Upper lobe of right lung (tissue), 1 donor: ENCODE results near the gene VGLL4. TPM values are rescaled to one million over a fixed set of nuclear protein-coding genes. Genes with fewer than 3 reads are reported as not detected.
A peak's percentile ranks its signal among the peaks of the same experiment; 100 is the strongest.

Source experiments
- ATAC-seq: fragments of 200-7000 bp; cut with Tn5 transposase; one replicate; pipeline ENCODE4 v1.9.1; 2020; ENCODE audit warnings: mild to moderate bottlenecking, moderate library complexity
- DNase-seq: peaks from one replicate; pipeline ENCODE4 v3.0.0-alpha.2; 2020
- H3K27ac ChIP-seq: fragments of 200-600 bp; one replicate; pipeline ENCODE4 v1.8.0; 2022
- H3K27me3 ChIP-seq: fragments of 200-600 bp; one replicate; pipeline ENCODE4 v1.8.0; 2022; ENCODE audit warnings: mild to moderate bottlenecking
- H3K36me3 ChIP-seq: fragments of 200-600 bp; one replicate; pipeline ENCODE4 v1.8.0; 2022
- H3K4me1 ChIP-seq: fragments of 200-600 bp; one replicate; pipeline ENCODE4 v1.8.0; 2022
- H3K4me3 ChIP-seq: fragments of 200-600 bp; one replicate; pipeline ENCODE4 v1.8.0; 2022; ENCODE audit warnings: mild to moderate bottlenecking
- H3K9me3 ChIP-seq: fragments of 200-600 bp; one replicate; pipeline ENCODE4 v1.8.0; 2022
- intact Hi-C: fragments of 100-400 bp; cut with DNase I; formaldehyde crosslinking; loops from one replicate; pipeline ENCODE4 v1.11.0; 2022
- total RNA-seq: library from RNA; stranded (reverse); fragmentation: NEBNext Ultra II Directional; extraction: Animal tissue kit (Norgen Biotek cat#: 25700); gene quantifications from one replicate; pipeline ENCODE4 v1.2.1, GENCODE V29; 2021
- TF ChIP-seq, protein P1 (sequence below): fragments of 200-600 bp; IDR thresholded peaks from one replicate; pipeline ENCODE4 v1.8.0; 2022; ENCODE audit warnings: antibody characterized with exemption
- donor health status: DM: no; HTN: yes; CAD: no; lungs with severe emphysema.

The VGLL4 gene
- total RNA-seq, 1 donor from 2014 or later, result 57.5 TPM

DNA sequence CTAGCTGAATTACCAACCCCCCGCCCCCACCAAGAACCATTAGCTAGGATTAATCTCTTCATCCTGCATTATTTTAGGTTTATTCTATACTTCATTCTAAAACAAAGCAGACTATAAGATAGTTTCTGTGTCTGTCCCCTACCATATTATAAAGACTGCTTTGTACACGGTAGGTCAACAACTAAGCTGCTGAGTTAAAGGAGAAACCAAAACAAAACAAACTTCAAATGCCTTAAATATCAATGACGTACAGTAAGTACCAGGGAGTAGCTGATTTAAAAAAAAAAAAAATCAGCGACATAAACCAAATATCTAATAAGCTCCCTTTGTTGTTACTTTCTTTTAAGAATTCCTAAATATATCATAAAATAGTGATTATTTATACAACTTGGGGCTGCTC, 7.8 kb upstream of the VGLL4 start:
- Histone ChIP-seq H3K27me3 (no peaks in the 10 kb centered on the region), H3K4me1 (peaks cover 11% of the 10 kb centered on the region), H3K36me3 (no peaks in the 10 kb centered on the region), H3K9me3 (no peaks in the 10 kb centered on the region), H3K4me3 (no peak overlapping the region), H3K27ac (no peak overlapping the region)
- no peak for ATAC-seq
- intact Hi-C loops, result loop anchor here (5.0 kb wide), 1 partner anchor 269 kb away; no protein-coding TSS in a partner anchor
- no peak for DNase-seq
- TF ChIP-seq, protein P1, sequence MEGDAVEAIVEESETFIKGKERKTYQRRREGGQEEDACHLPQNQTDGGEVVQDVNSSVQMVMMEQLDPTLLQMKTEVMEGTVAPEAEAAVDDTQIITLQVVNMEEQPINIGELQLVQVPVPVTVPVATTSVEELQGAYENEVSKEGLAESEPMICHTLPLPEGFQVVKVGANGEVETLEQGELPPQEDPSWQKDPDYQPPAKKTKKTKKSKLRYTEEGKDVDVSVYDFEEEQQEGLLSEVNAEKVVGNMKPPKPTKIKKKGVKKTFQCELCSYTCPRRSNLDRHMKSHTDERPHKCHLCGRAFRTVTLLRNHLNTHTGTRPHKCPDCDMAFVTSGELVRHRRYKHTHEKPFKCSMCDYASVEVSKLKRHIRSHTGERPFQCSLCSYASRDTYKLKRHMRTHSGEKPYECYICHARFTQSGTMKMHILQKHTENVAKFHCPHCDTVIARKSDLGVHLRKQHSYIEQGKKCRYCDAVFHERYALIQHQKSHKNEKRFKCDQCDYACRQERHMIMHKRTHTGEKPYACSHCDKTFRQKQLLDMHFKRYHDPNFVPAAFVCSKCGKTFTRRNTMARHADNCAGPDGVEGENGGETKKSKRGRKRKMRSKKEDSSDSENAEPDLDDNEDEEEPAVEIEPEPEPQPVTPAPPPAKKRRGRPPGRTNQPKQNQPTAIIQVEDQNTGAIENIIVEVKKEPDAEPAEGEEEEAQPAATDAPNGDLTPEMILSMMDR, result no peak

DNA sequence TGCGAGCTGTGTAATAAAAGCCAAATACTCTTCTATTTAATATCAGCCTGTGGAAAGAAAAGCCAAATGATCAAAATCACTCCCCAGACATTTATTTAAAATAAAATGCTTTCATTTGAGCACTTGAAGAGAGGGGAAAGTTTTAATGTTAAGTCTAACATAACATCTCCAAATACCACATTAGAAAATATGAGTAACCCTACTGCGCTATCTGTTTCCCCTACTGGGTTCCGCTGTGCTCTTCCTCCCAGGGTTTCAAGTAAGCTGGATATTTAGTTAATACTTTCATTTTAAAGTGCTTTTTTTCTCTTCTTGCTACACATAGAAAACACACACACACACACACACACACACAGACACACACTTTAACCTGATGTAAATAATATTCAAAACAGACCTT, 6.7 kb upstream of the VGLL4 start:
- H3K27ac ChIP-seq, result no peak overlapping the region
- ATAC-seq, result no peak
- intact Hi-C loops, result loop anchor here (5.0 kb wide), 1 partner anchor 268 kb away; no protein-coding TSS in a partner anchor
- no peaks in the 10 kb centered on the region for H3K36me3 ChIP-seq
- H3K4me1 ChIP-seq, result peaks cover 11% of the 10 kb centered on the region
- no peaks in the 10 kb centered on the region for H3K9me3 ChIP-seq
- TF ChIP-seq, protein P1, result no peak
- H3K4me3 ChIP-seq, result no peak overlapping the region
- no peak for DNase-seq
- no peaks in the 10 kb centered on the region for H3K27me3 ChIP-seq

DNA sequence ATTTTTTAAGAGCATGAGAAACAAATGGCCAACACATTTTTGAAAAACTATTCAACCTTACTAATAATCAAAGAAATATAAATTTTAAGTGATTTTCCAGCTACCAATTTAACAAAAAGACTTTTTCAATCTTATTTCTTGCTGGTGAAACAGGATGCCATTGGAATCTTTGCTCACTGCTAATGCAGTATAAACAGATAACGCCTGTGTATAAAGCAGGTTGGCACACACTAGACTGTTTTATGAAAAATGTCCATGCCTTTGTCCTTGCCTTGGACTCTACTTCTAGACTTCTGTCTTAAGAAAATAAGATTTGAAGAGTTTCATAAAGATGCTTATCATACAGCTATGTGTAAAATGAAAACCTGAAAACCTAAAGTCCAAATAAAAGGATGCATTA, 5.0 kb upstream of the VGLL4 start:
- no peak for DNase-seq

DNA sequence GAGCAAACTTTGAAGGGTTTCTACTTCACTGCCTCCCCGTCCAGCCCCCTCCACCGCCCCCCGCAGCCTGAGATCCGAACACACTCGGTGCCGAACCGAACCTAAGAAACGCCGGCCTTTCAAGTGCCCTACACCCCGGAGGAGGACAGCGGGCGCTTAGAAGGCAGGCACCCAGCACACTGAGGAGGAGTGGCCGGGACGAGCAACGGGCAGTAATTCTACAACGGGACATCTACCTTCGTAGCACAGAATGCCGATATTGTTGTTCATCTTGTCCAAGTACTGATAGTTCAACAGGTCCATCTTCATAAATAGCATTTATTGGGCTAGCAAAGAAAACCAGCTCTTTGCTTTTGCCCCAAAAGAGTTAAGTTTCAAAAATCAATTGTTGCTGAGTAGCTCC, 513 bp downstream of the VGLL4 start:
- no peaks in the 10 kb centered on the region for H3K27me3 ChIP-seq
- no peaks in the 10 kb centered on the region for H3K9me3 ChIP-seq
- peak; percentile 75 for DNase-seq
- H3K4me3 ChIP-seq, result peak overlapping the region; percentile 61
- H3K4me1 ChIP-seq, result peaks cover 35% of the 10 kb centered on the region
- TF ChIP-seq, protein P1, result no peak
- intact Hi-C loops, result no loop called here
- peak overlapping the region; percentile 93 for H3K27ac ChIP-seq
- no peaks in the 10 kb centered on the region for H3K36me3 ChIP-seq
- ATAC-seq, result peak; percentile 60

More for the DNA sequence above, 5.0 kb upstream of the VGLL4 start:
- Histone ChIP-seq H3K27me3 (no peaks in the 10 kb centered on the region), H3K27ac (no peak overlapping the region), H3K4me1 (peaks cover 5% of the 10 kb centered on the region), H3K9me3 (no peaks in the 10 kb centered on the region), H3K36me3 (no peaks in the 10 kb centered on the region), H3K4me3 (no peak overlapping the region)
- intact Hi-C loops, result no loop called here
- no peak for ATAC-seq
- TF ChIP-seq, protein P1, result no peak

DNA sequence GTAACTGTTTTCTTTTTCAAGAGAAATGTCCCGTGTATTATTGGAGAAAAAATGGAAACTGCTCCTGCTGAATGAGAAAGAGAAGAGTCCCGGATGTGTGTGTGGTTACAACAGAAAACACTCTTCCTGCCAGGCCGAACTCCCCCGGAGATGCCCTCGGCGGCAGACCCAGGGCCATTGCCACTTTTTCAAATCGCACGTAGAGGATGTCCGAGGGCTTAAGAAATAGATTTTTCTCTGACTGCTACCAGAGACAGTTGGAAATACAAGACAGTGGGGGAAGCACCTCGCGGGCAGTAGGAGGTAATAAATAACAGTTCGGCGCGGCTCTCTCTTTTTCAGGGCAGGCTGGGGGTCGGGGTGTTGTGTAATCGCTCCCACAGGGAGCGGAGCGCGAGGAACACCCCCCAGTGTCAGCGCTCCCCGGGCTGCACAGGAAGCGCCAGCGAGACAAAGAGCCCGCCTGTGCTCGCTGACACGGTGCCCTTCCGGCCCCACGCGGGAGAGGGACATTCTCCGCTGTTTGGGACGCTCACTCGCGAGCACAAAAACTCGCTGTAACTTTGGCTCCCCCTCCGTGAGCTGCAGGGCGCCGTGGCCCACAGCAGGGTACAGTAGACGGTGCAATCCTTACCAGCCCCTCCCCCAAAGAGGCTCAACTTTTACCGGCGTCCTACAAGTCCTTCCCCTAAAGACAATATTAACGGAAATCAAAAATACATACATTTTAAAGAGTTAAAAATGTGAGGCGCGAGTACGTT, 1.1 kb downstream of the VGLL4 start:
- Histone ChIP-seq H3K4me3 (peak overlapping the region; percentile 61), H3K4me1 (peaks cover 38% of the 10 kb centered on the region), H3K27ac (peak overlapping the region; percentile 93), H3K27me3 (no peaks in the 10 kb centered on the region), H3K36me3 (no peaks in the 10 kb centered on the region), H3K9me3 (no peaks in the 10 kb centered on the region)
- intact Hi-C loops, result no loop called here
- TF ChIP-seq, protein P1, result no peak
- DNase-seq (peak; percentile 84), ATAC-seq (peak; percentile 87)
